MCF 10A (cell line): Measurements from ENCODE around the gene DKK1. TPM values are rescaled to one million over a fixed set of nuclear protein-coding genes. Genes with fewer than 3 reads are reported as not detected.

Experiments
- BruUV-seq: library from RNA; stranded (reverse); fragments of 400-500 nt; replicated peaks from 2 replicates; lab custom pipeline; 2021; lab: Mats Ljungman, UMichigan
- CTCF ChIA-PET: fragments of 300-600 bp; sonication (Branson Sonifier 250); formaldehyde crosslinking; extraction: SDS; loops from one replicate; lab custom pipeline; 2021; ENCODE audit warnings: antibody characterized with exemption, inconsistent platforms; lab: Yijun Ruan, JAX
- POLR2A ChIA-PET: fragments of 300-600, 350-650 bp; sonication (Branson Sonifier 250); formaldehyde crosslinking; extraction: SDS; loops from one replicate; lab custom pipeline; 2020; ENCODE audit warnings: antibody characterized with exemption, inconsistent platforms; lab: Yijun Ruan, JAX
- DNase-seq: peaks from one replicate; pipeline ENCODE4 v3.0.0-alpha.2; 2018; ENCODE audit not compliant: unreplicated experiment
- H3K27ac Mint-ChIP-seq: one replicate; pipeline ENCODE4 v1.8.0; 2022; ENCODE audit warnings: mild to moderate bottlenecking, low read depth, mixed read lengths; ENCODE audit not compliant: unreplicated experiment
- H3K27me3 Mint-ChIP-seq: one replicate; pipeline ENCODE4 v1.8.0; 2022; ENCODE audit warnings: mixed read lengths; ENCODE audit not compliant: insufficient read depth, unreplicated experiment
- H3K36me3 Mint-ChIP-seq: one replicate; pipeline ENCODE4 v1.8.0; 2022; ENCODE audit warnings: mild to moderate bottlenecking, moderate library complexity, mixed read lengths; ENCODE audit not compliant: insufficient read depth, unreplicated experiment
- H3K4me1 Mint-ChIP-seq: one replicate; pipeline ENCODE4 v1.8.0; 2022; ENCODE audit warnings: mixed read lengths; ENCODE audit not compliant: insufficient read depth, unreplicated experiment
- H3K4me3 Mint-ChIP-seq: one replicate; pipeline ENCODE4 v1.8.0; 2022; ENCODE audit warnings: mild to moderate bottlenecking, moderate library complexity, mixed read lengths; ENCODE audit not compliant: unreplicated experiment
- H3K9me3 Mint-ChIP-seq: one replicate; pipeline ENCODE4 v1.8.0; 2022; ENCODE audit warnings: mixed read lengths; ENCODE audit not compliant: unreplicated experiment
- CTCF ChIP-seq: fragments of 200-600 bp; IDR thresholded peaks from one replicate; pipeline ENCODE4 v1.8.0; 2022; ENCODE audit warnings: antibody characterized with exemption, mild to moderate bottlenecking; ENCODE audit not compliant: unreplicated experiment
- intact Hi-C: fragments of 100-400 bp; cut with micrococcal nuclease; formaldehyde crosslinking; loops from 2 replicates; pipeline ENCODE4 v1.14.1; 2022
- total RNA-seq: library from RNA; stranded (reverse); gene quantifications from 2 replicates; pipeline ENCODE4 v1.2.3, GENCODE V29; 2022

The DKK1 gene
- total RNA-seq, 1 experiment from 2014 or later = 31.8 TPM

DNA sequence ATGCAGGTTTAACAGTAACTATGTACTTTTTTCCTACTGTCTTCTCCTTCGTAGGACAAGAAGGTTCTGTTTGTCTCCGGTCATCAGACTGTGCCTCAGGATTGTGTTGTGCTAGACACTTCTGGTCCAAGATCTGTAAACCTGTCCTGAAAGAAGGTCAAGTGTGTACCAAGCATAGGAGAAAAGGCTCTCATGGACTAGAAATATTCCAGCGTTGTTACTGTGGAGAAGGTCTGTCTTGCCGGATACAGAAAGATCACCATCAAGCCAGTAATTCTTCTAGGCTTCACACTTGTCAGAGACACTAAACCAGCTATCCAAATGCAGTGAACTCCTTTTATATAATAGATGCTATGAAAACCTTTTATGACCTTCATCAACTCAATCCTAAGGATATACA lies 2.4 kb downstream of the DKK1 start:
- TF ChIP-seq CTCF = no peak
- no peak for DNase-seq
- H3K9me3 Mint-ChIP-seq = no peaks in the 10 kb centered on the region
- ChIA-PET CTCF (interaction anchor here (0.6 to 13.2 kb wide), 9 partner anchors 9 to 1669 kb away, joined by 3 to 389 read pairs (median 4); no protein-coding TSS in a partner anchor), POLR2A (interaction anchor here (1.0 to 6.4 kb wide), 9 partner anchors 11 to 172 kb away, joined by 3 to 86 read pairs (median 9); no protein-coding TSS in a partner anchor)
- H3K4me1 Mint-ChIP-seq = peaks cover 27% of the 10 kb centered on the region
- intact Hi-C loops = no loop called here
- H3K27ac Mint-ChIP-seq = peak overlapping the region; percentile 93
- peaks cover 56% of the 10 kb centered on the region for H3K36me3 Mint-ChIP-seq
- H3K27me3 Mint-ChIP-seq = no peaks in the 10 kb centered on the region
- BruUV-seq = no TSS peak
- peak overlapping the region; percentile 91 for H3K4me3 Mint-ChIP-seq

DNA sequence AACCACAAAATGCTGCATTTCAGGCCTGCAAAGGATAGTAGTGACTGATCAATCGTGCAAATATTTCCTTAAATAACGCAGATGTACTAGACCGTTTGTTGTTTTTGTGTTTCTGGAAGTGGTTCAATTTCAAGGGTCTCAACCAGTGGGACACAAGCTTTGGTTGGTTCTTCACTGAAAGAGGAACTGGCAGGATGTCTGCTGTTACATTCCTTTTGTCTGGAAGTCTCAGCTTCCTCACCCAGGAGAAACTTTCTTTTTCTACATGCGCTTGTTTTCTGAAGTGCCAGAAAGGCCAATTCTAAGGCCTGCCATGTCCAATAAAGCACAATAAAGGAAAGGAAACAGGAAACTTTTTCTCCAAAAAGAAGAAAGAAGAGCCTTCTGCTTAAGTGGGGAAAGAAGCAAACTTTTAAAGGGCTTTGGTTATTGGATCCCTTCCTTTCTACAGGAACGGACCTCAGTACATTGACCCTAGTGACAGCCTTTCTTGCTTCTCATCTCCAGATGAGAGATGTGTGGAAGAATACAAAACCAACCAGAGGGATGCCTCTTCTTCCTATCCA lies 4.1 kb downstream of the DKK1 start:
- Mint-ChIP-seq H3K9me3 (no peaks in the 10 kb centered on the region), H3K4me3 (peak overlapping the region; percentile 91), H3K36me3 (peaks cover 56% of the 10 kb centered on the region), H3K27me3 (no peaks in the 10 kb centered on the region), H3K4me1 (peaks cover 22% of the 10 kb centered on the region), H3K27ac (peak overlapping the region; percentile 93)
- TF ChIP-seq CTCF = no peak
- intact Hi-C loops = loop anchor here (2.0 kb wide), 1 partner anchor 125 kb away; no protein-coding TSS in a partner anchor
- DNase-seq = peak; percentile 49
- BruUV-seq = TSS peak; percentile 97
- ChIA-PET POLR2A (interaction anchor here (0.7 to 3.5 kb wide), 11 partner anchors 10 to 253 kb away, joined by 3 to 38 read pairs (median 4); no protein-coding TSS in a partner anchor), CTCF (interaction anchor here (0.6 to 4.3 kb wide), 6 partner anchors 10 to 498 kb away, joined by 3 to 19 read pairs (median 4); no protein-coding TSS in a partner anchor)

DNA sequence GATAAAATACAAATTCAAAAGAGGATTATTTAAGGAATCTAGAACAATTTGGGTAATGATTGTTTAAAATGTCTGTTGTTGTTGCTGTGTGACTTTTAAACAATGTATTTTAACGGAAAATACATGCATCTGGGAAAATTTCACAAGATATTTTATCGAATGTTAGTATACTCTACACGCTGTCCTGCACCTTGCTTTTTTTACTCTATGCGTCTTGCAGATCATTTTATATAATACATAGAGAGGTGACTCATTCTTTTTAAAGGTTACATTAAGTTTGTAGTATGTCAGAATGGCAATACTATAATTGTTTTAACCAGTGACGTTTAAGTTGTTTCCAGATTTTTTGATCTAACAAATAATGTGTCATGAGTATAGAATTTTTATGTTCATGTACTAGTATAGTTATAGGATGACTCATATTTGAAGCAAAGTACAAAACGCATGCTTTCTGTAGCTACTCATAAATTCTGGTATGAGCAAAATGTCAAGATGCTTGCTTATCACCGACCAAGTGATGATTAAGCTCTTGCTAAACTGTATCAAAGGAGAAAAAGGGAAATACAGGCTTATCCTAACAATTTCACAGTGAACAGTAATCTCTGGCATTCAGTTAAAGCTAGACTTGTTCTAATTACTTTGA lies 4.9 kb downstream of the DKK1 start:
- Mint-ChIP-seq H3K4me1 (peaks cover 17% of the 10 kb centered on the region), H3K27ac (peak overlapping the region; percentile 93), H3K27me3 (no peaks in the 10 kb centered on the region), H3K9me3 (no peaks in the 10 kb centered on the region), H3K4me3 (peak overlapping the region; percentile 91), H3K36me3 (peaks cover 53% of the 10 kb centered on the region)
- peak; percentile 89 for DNase-seq
- ChIA-PET CTCF (interaction anchor here (0.6 to 4.3 kb wide), 7 partner anchors 11 to 291 kb away, joined by 3 to 19 read pairs (median 4); no protein-coding TSS in a partner anchor), POLR2A (interaction anchor here (0.6 to 3.5 kb wide), 16 partner anchors 9 to 252 kb away, joined by 3 to 38 read pairs (median 4); no protein-coding TSS in a partner anchor)
- no peak for TF ChIP-seq CTCF
- intact Hi-C loops = loop anchor here (2.0 kb wide), 1 partner anchor 124 kb away; no protein-coding TSS in a partner anchor
- BruUV-seq = no TSS peak

- no TSS peak for BruUV-seq
- Mint-ChIP-seq H3K4me3 (no peak overlapping the region), H3K27me3 (no peaks in the 10 kb centered on the region), H3K27ac (no peak overlapping the region), H3K4me1 (peaks cover 17% of the 10 kb centered on the region), H3K9me3 (no peaks in the 10 kb centered on the region), H3K36me3 (peaks cover 44% of the 10 kb centered on the region)
- POLR2A ChIA-PET = interaction anchor here (0.6 to 3.5 kb wide), 4 partner anchors 123 to 167 kb away, joined by 3 to 38 read pairs (median 18); no protein-coding TSS in a partner anchor
- DNase-seq = no peak
- CTCF ChIA-PET = interaction anchor here (2.9 to 4.3 kb wide), 2 partner anchors 12 to 168 kb away, joined by 10 to 19 read pairs; no protein-coding TSS in a partner anchor
- no peak for TF ChIP-seq CTCF
- intact Hi-C loops = loop anchor here (2.0 kb wide), 1 partner anchor 123 kb away; no protein-coding TSS in a partner anchor
Measured at GRCh38 chr10:52319926-52320325, 5.8 kb downstream of the DKK1 start.
